Lower leg skin (tissue), 4 donors: ENCODE measurements around the gene PDE3A. TPM values are rescaled to one million over a fixed set of nuclear protein-coding genes. Genes with fewer than 3 reads are reported as not detected.

Experiments
- DNase-seq, 2 donors: peaks; one replicate each; pipeline ENCODE4 v3.0.0-alpha.2; 2019; ENCODE audit warnings: low spot score in 2 of 2
- H3K4me3 ChIP-seq: fragments of 200-600 bp; sonication (generic); 2 replicates; pipeline ENCODE4 v1.5.1; 2017; ENCODE audit warnings: mild to moderate bottlenecking, low read depth; ENCODE audit not compliant: poor library complexity, severe bottlenecking
- CTCF ChIP-seq, 3 donors: fragments of 450-650 bp; IDR thresholded peaks; one replicate each; pipeline ENCODE4 v1.5.1; 2016; ENCODE audit warnings: antibody characterized with exemption in 3 of 3, mild to moderate bottlenecking in 3 of 3, moderate library complexity in 2 of 3
- POLR2A ChIP-seq, 2 donors: fragments of 450-650 bp; IDR thresholded peaks; one replicate each; pipeline ENCODE4 v1.6.1; 2016 to 2017; ENCODE audit warnings: antibody characterized with exemption in 2 of 2, mild to moderate bottlenecking in 1 of 2, moderate library complexity in 1 of 2
- WGBS, 2 donors: methylation state at CpG; one replicate each; pipeline ENCODE4 v1.1.5; 2018; 5-methylcytosine and 5-hydroxymethylcytosine counted together
- intact Hi-C: fragments of 100-400 bp; cut with DNase I; formaldehyde crosslinking; loops from one replicate; pipeline ENCODE4 v1.15.0; 2023; ENCODE audit warnings: low total_unique reads
- total RNA-seq, 4 donors: library from RNA; depleted of rRNA; stranded (reverse); fragments of >200 nt; gene quantifications; one replicate each; pipeline ENCODE4 v1.1.0, GENCODE V29; 2016

Gene PDE3A
- total RNA-seq, 4 donors from 2014 or later: 1.5 to 3.2 (median 2.7) TPM

- intact Hi-C loops: no loop called here
- TF ChIP-seq CTCF (IDR thresholded peaks at IDR 0.05): no peak
- no peak for TF ChIP-seq POLR2A (IDR thresholded peaks at IDR 0.05)
- WGBS, 2 donors: 49 to 74% methylated on average over 5 of the region's 5 CpGs
- H3K4me3 ChIP-seq: no peak overlapping the region
- peak in 1 of 2 donors; percentile 46 for DNase-seq
Measured at GRCh38 chr12:20426191-20426590, 57.9 kb downstream of the PDE3A start.

GRCh38 chr12:20426957-20427356 is 58.6 kb downstream of the PDE3A start:
- TF ChIP-seq POLR2A (IDR thresholded peaks at IDR 0.05): no peak
- no peak for TF ChIP-seq CTCF (IDR thresholded peaks at IDR 0.05)
- no peak for DNase-seq
- H3K4me3 ChIP-seq: no peak overlapping the region
- WGBS, 2 donors: 95 to 97% methylated on average over 3 of the region's 3 CpGs
- intact Hi-C loops: no loop called here

- WGBS, 2 donors: 68 to 75% methylated on average over 2 of the region's 2 CpGs
- intact Hi-C loops: no loop called here
Measured at GRCh38 chr12:20429852-20430251, 61.5 kb downstream of the PDE3A start.

DNA sequence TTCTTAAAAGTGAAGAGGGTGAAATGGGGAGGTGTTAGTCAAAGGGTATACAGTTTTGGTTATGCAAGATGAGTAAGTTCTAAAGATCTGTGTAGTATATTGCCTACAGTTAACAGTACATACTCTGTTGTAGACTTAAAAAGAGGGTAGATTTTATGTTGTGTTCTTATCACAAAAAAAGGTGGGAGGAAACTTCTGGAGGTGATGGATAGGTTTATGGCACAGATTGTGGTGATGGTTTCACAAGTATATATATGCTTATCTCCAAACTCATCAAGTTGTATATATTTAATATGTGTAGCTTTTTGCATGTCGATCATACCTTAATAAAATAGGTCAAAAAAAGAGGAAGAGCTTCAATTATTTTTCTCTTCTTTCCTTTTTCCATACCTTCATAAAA is 64.0 kb downstream of the PDE3A start:
- TF ChIP-seq CTCF (IDR thresholded peaks at IDR 0.05) (no peak), POLR2A (IDR thresholded peaks at IDR 0.05) (no peak)
- no peak overlapping the region for H3K4me3 ChIP-seq
- DNase-seq: no peak
- intact Hi-C loops: no loop called here
- 84 to 86% methylated on average over 1 of the region's 1 CpG for WGBS, 2 donors

More at GRCh38 chr12:20429852-20430251, 61.5 kb downstream of the PDE3A start:
- DNase-seq: no peak
- TF ChIP-seq CTCF (IDR thresholded peaks at IDR 0.05) (no peak), POLR2A (IDR thresholded peaks at IDR 0.05) (no peak)
- H3K4me3 ChIP-seq: no peak overlapping the region

DNA sequence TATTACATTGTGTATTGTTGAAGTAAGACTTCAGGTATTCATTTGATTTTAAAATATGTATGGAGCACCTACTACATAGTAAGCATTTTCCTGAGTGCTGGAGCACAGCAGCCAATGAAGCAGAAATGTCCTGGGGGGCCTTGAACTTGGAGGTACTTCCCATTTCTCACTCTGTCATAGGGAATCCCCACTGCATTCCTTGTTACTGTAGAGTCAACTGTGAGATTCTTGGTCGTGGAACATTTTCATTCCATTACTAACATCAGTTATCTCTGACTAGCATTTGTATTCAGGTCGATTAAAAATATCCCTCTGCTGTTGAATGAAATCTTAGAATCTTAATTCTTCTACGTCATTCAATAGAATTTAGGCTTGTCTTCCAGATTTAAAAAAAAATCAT is 66.7 kb downstream of the PDE3A start:
- intact Hi-C loops: no loop called here
- H3K4me3 ChIP-seq: no peak overlapping the region
- TF ChIP-seq POLR2A (IDR thresholded peaks at IDR 0.05) (no peak), CTCF (IDR thresholded peaks at IDR 0.05) (no peak)
- WGBS, 2 donors: 43 to 44% methylated on average over 3 of the region's 3 CpGs
- DNase-seq: no peak

DNA sequence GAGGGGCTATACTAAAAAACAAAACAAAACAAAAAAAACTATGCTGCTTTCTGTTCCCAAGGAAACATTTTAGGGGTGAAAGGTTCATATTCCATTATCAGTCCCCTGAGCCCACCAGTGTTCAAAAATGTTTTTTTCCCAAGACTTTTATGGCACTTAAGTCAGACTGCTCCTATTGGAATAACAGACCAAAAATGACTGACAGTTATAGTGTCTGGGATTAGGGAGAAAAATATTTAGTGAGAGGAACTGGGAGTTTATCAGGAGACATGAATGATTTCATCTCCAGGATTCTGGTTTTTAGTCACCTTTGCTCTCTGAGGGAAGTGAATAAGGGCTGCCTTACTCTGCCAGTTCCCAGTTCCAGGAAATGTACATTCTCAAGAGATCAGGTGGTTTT is 68.0 kb downstream of the PDE3A start:
- TF ChIP-seq POLR2A (IDR thresholded peaks at IDR 0.05) (no peak), CTCF (IDR thresholded peaks at IDR 0.05) (no peak)
- no peak overlapping the region for H3K4me3 ChIP-seq
- intact Hi-C loops: no loop called here
- no peak for DNase-seq
